Inferior parietal cortex (tissue), 1 donor: Measurements from ENCODE around the gene TSPYL1.
"Not testable (repeated sequence)": the region's sequence is repeated elsewhere in the genome, so short reads cannot be mapped to it uniquely, and the experiment has no call there.

ENCODE experiments used
- DNase-seq: peaks from one replicate; pipeline ENCODE4 v3.0.0-alpha.2; 2016; ENCODE audit errors: extremely low spot score

The TSPYL1 gene

GRCh38 chr6:116298273-116298672 is 18.5 kb upstream of the TSPYL1 start:
- no peak for DNase-seq

- DNase-seq = no peak
Measured at GRCh38 chr6:116292553-116292952, 12.8 kb upstream of the TSPYL1 start.

- DNase-seq = no peak
Measured at GRCh38 chr6:116291701-116292396, 12.1 kb upstream of the TSPYL1 start.

GRCh38 chr6:116290799-116291198 is 11.1 kb upstream of the TSPYL1 start:
- no peak for DNase-seq

GRCh38 chr6:116289876-116290275 is 10.1 kb upstream of the TSPYL1 start:
- no peak for DNase-seq

- DNase-seq = peak; percentile 73
Measured at GRCh38 chr6:116287689-116288282, 8.1 kb upstream of the TSPYL1 start.

GRCh38 chr6:116286773-116287358 is 7.1 kb upstream of the TSPYL1 start:
- DNase-seq = no peak

- not testable (repeated sequence) for DNase-seq
Measured at GRCh38 chr6:116284984-116285383, 5.3 kb upstream of the TSPYL1 start.

GRCh38 chr6:116283191-116283590 is 3.5 kb upstream of the TSPYL1 start:
- no peak for DNase-seq

- DNase-seq = no peak
Measured at GRCh38 chr6:116282698-116283097, 3.0 kb upstream of the TSPYL1 start.

- DNase-seq = no peak
Measured at GRCh38 chr6:116280933-116281316, 1.2 kb upstream of the TSPYL1 start.

GRCh38 chr6:116280161-116280932 is 617 bp upstream of the TSPYL1 start:
- DNase-seq = no peak

- no peak for DNase-seq
Measured at GRCh38 chr6:116278854-116279231, 887 bp downstream of the TSPYL1 start.

- no peak for DNase-seq
Measured at GRCh38 chr6:116278481-116278829, 1.3 kb downstream of the TSPYL1 start.

- DNase-seq = no peak
Measured at GRCh38 chr6:116277124-116277523, 2.6 kb downstream of the TSPYL1 start.

GRCh38 chr6:116271149-116271708 is 8.5 kb downstream of the TSPYL1 start:
- DNase-seq = no peak

- DNase-seq = peak; percentile 75
Measured at GRCh38 chr6:116268589-116269293, 11.0 kb downstream of the TSPYL1 start.

- no peak for DNase-seq
Measured at GRCh38 chr6:116267836-116268588, 11.7 kb downstream of the TSPYL1 start.

- DNase-seq = no peak
Measured at GRCh38 chr6:116266803-116267202, 12.9 kb downstream of the TSPYL1 start.

- DNase-seq = no peak
Measured at GRCh38 chr6:116265041-116265829, 14.5 kb downstream of the TSPYL1 start.
